GM23338 (cell line): ENCODE data around the gene NRN1. TPM values are rescaled to one million over a fixed set of nuclear protein-coding genes. Genes with fewer than 3 reads are reported as not detected.

Source experiments
- ATAC-seq: fragments of 200-7000 bp; cut with Tn5 transposase; 3 replicates; pipeline ENCODE4 v1.9.1; 2020
- DNase-seq: peaks from one replicate; pipeline ENCODE4 v3.0.0-alpha.2; 2015; ENCODE audit warnings: low spot score
- H2AFZ ChIP-seq: fragments of 200-600 bp; sonication (generic); 2 replicates; pipeline ENCODE4 v1.8.0; 2016; ENCODE audit warnings: antibody characterized with exemption, mild to moderate bottlenecking, moderate library complexity
- H3F3A ChIP-seq: fragments of 200-600 bp; sonication (generic); replicated peaks from 2 replicates; pipeline ENCODE4 v1.8.0; 2017; ENCODE audit warnings: antibody characterized with exemption, mixed run types, low read depth
- H3K27ac ChIP-seq: fragments of 200-600 bp; sonication (generic); 2 replicates; pipeline ENCODE4 v1.6.1; 2016; ENCODE audit warnings: low read depth
- H3K27me3 ChIP-seq: fragments of 200-600 bp; sonication (generic); 2 replicates; pipeline ENCODE4 v1.8.0; 2016; ENCODE audit warnings: mild to moderate bottlenecking, mixed run types, moderate library complexity; ENCODE audit not compliant: insufficient read depth
- H3K36me3 ChIP-seq: fragments of 200-600 bp; sonication (generic); 2 replicates; pipeline ENCODE4 v1.8.0; 2016; ENCODE audit warnings: mild to moderate bottlenecking; ENCODE audit not compliant: insufficient read depth
- H3K4me1 ChIP-seq: fragments of 200-600 bp; sonication (generic); 2 replicates; pipeline ENCODE4 v1.8.0; 2016; ENCODE audit warnings: mild to moderate bottlenecking, moderate library complexity; ENCODE audit not compliant: insufficient read depth
- H3K4me2 ChIP-seq: fragments of 200-600 bp; sonication (generic); 2 replicates; pipeline ENCODE4 v1.7.1; 2017; ENCODE audit warnings: mixed run types
- H3K4me3 ChIP-seq: fragments of 200-600 bp; sonication (generic); 2 replicates; pipeline ENCODE4 v1.6.1; 2016; ENCODE audit warnings: mixed run types
- H3K79me2 ChIP-seq: fragments of 200-600 bp; sonication (generic); replicated peaks from 2 replicates; pipeline ENCODE4 v1.8.0; 2017; ENCODE audit warnings: mild to moderate bottlenecking; ENCODE audit not compliant: insufficient read depth
- H3K9me2 ChIP-seq: fragments of 200-600 bp; sonication (generic); 2 replicates; pipeline ENCODE4 v1.8.0; 2017; ENCODE audit not compliant: insufficient read depth
- H4K20me1 ChIP-seq: fragments of 200-600 bp; sonication (generic); replicated peaks from 2 replicates; pipeline ENCODE4 v1.8.0; 2017; ENCODE audit warnings: mild to moderate bottlenecking; ENCODE audit not compliant: insufficient read depth
- H3K27ac Mint-ChIP-seq: 2 replicates; pipeline ENCODE4 v1.8.0; 2020; ENCODE audit warnings: inconsistent platforms, mild to moderate bottlenecking, moderate library complexity, mixed read lengths
- H3K27me3 Mint-ChIP-seq: 3 replicates; pipeline ENCODE4 v1.8.0; 2022; ENCODE audit warnings: low read depth, mild to moderate bottlenecking, moderate library complexity, mixed read lengths, inconsistent platforms; ENCODE audit not compliant: insufficient read depth, poor library complexity
- H3K36me3 Mint-ChIP-seq: 3 replicates; pipeline ENCODE4 v1.8.0; 2021; ENCODE audit warnings: low read depth, mild to moderate bottlenecking, inconsistent platforms, moderate library complexity, mixed read lengths
- H3K4me1 Mint-ChIP-seq: 3 replicates; pipeline ENCODE4 v1.8.0; 2020; ENCODE audit warnings: mild to moderate bottlenecking, inconsistent platforms, mixed read lengths
- H3K4me3 Mint-ChIP-seq: 3 replicates; pipeline ENCODE4 v1.8.0; 2021; ENCODE audit warnings: moderate library complexity, mild to moderate bottlenecking, inconsistent platforms, mixed read lengths
- H3K9me3 Mint-ChIP-seq: 3 replicates; pipeline ENCODE4 v1.8.0; 2020; ENCODE audit warnings: moderate library complexity, mild to moderate bottlenecking, inconsistent platforms, mixed read lengths
- CREB1 ChIP-seq: fragments of 250-450 bp; sonication (Bioruptor Pico); IDR thresholded peaks from 2 replicates; pipeline ENCODE4 v1.5.0; 2020; ENCODE audit warnings: low read depth, mild to moderate bottlenecking, moderate library complexity
- CTCF ChIP-seq, 2 experiments: fragments of 200-600 bp in 1 of 2; sonication (generic) in 1 of 2; conservative IDR thresholded peaks; 2 replicates each; pipeline versions ENCODE4 v1.5.1 to v1.6.1; 2016 to 2017; ENCODE audit warnings: antibody characterized with exemption in 2 of 2, low read depth in 2 of 2, mild to moderate bottlenecking in 2 of 2, moderate library complexity in 1 of 2
- ETS1 ChIP-seq: IDR thresholded peaks from 2 replicates; pipeline ENCODE4 v1.6.1; 2016; ENCODE audit warnings: antibody characterized with exemption
- EZH2 ChIP-seq: fragments of 200-600 bp; sonication (generic); IDR thresholded peaks from one replicate; pipeline ENCODE4 v1.8.0; 2017; ENCODE audit warnings: antibody characterized with exemption, mild to moderate bottlenecking, low read depth; ENCODE audit not compliant: unreplicated experiment
- EZH2phosphoT487 ChIP-seq: fragments of 200-600 bp; sonication (generic); IDR thresholded peaks from one replicate; pipeline ENCODE4 v1.8.1; 2018; ENCODE audit warnings: antibody characterized with exemption; ENCODE audit not compliant: unreplicated experiment
- JUNB ChIP-seq: IDR thresholded peaks from one replicate; pipeline ENCODE4 v1.6.1; 2016; ENCODE audit warnings: antibody characterized with exemption; ENCODE audit not compliant: unreplicated experiment
- NANOG ChIP-seq: IDR thresholded peaks from 2 replicates; pipeline ENCODE4 v1.6.1; 2016; ENCODE audit warnings: antibody characterized with exemption, borderline replicate concordance
- POLR2AphosphoS5 ChIP-seq: IDR thresholded peaks from 2 replicates; pipeline ENCODE4 v1.6.1; 2016; ENCODE audit warnings: antibody characterized with exemption, low read depth
- REST ChIP-seq: IDR thresholded peaks from one replicate; pipeline ENCODE4 v1.6.1; 2018; ENCODE audit warnings: antibody characterized with exemption; ENCODE audit not compliant: unreplicated experiment
- STAT1 ChIP-seq: IDR thresholded peaks from one replicate; pipeline ENCODE4 v1.6.1; 2016; ENCODE audit warnings: antibody characterized with exemption; ENCODE audit not compliant: unreplicated experiment
- ZNF114 ChIP-seq: fragments of 250-450 bp; sonication (Bioruptor Pico); IDR thresholded peaks from 2 replicates; pipeline ENCODE4 v1.5.0; 2020; ENCODE audit warnings: mild to moderate bottlenecking, moderate library complexity
- ZNF331 ChIP-seq: fragments of 250-450 bp; sonication (Bioruptor Pico); IDR thresholded peaks from 2 replicates; pipeline ENCODE4 v1.5.0; 2020; ENCODE audit warnings: low read depth, mild to moderate bottlenecking, moderate library complexity
- ZNF462 ChIP-seq: fragments of 250-450 bp; sonication (Bioruptor Pico); IDR thresholded peaks from 2 replicates; pipeline ENCODE4 v1.5.0; 2020; ENCODE audit warnings: mild to moderate bottlenecking, moderate library complexity
- polyA plus RNA-seq: library from polyadenylated mRNA; unstranded; fragments of >200 nt; fragmentation: Nextera tagmentation; extraction: Ambion mirVana; gene quantifications from 2 replicates; pipeline ENCODE4 v1.2.1, GENCODE V29; 2016
- total RNA-seq: library from RNA; depleted of rRNA; stranded (reverse); fragments of >200 nt; shearing (Covaris generic); gene quantifications from 2 replicates; pipeline ENCODE4 v1.2.3, GENCODE V29; 2014

Gene NRN1
- total and polyA plus RNA-seq, 2 experiments from 2014 or later: 0.71 TPM; not detected in 1

GRCh38 chr6:5979650-5980420 is 26.9 kb downstream of the NRN1 start:
- H3K4me3 Mint-ChIP-seq: no peak overlapping the region
- H3K4me1 Mint-ChIP-seq: peaks cover 4% of the 10 kb centered on the region
- Histone ChIP-seq H3K36me3 (no peaks in the 10 kb centered on the region), H3K27ac (no peak overlapping the region), H3K9me2 (no peaks in the 10 kb centered on the region), H3K27me3 (no peaks in the 10 kb centered on the region), H4K20me1 (no peaks in the 10 kb centered on the region), H3K4me2 (no peak overlapping the region), H3K4me3 (no peak overlapping the region), H3K79me2 (no peaks in the 10 kb centered on the region), H2AFZ (no peak overlapping the region), H3K4me1 (no peaks in the 10 kb centered on the region), H3F3A (no peaks in the 10 kb centered on the region)
- peaks cover 6% of the 10 kb centered on the region for H3K27me3 Mint-ChIP-seq
- no peaks in the 10 kb centered on the region; the same call in 2 of the 3 replicates for H3K36me3 Mint-ChIP-seq
- TF ChIP-seq CREB1 (CRISPR knock-in tag) (no peak), JUNB (no peak), NANOG (no peak), EZH2phosphoT487 (no peak), POLR2AphosphoS5 (no peak), ZNF331 (no peak), STAT1 (no peak), ZNF462 (CRISPR knock-in tag) (no peak), EZH2 (no peak), ETS1 (no peak), ZNF114 (no peak), CTCF (conservative IDR thresholded peaks at IDR 0.05; ENCODE audit: low read depth in 2 of 2) (no peak), REST (no peak)
- H3K27ac Mint-ChIP-seq: no peak overlapping the region
- ATAC-seq: no peak
- DNase-seq: no peak
- H3K9me3 Mint-ChIP-seq: no peaks in the 10 kb centered on the region
